ENCODE results near the gene PSMB8.

PSMB8 gene

DNA sequence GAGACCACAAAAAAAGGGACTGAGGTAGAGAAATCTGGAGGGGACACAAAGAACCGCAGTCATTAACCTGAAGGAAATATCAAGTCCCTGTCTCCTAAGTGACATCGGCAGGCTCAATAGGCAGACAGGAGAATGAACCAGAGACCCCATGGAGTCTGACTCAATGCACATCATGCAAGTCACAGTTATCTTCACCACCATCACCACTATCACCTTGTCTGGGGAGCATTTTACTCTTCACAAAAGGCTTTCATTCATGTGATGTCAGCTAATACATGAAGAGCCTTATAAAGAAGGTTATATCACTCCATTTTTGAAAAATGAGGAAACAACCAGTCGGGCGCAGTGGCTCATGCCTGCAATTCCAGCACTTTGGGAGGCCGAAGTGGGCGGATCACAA, 5.3 kb upstream of the PSMB8 start:
- TF ChIP-seq SUZ12 (IDR thresholded peaks at IDR 0.05): no peak
- TF ChIP-seq LEF1 (IDR thresholded peaks at IDR 0.05; ENCODE audit: borderline replicate concordance): no peak
- no peak for TF ChIP-seq HDGF (IDR thresholded peaks at IDR 0.05; ENCODE audit: borderline replicate concordance)
- no peak for TF ChIP-seq SP1 (IDR thresholded peaks at IDR 0.05)
- TF ChIP-seq ARNT (IDR thresholded peaks at IDR 0.05): no peak
- no peak for TF ChIP-seq BHLHE40 (IDR thresholded peaks at IDR 0.05; ENCODE audit: borderline replicate concordance)
- no peak for TF ChIP-seq CTBP1 (IDR thresholded peaks at IDR 0.05; ENCODE audit: borderline replicate concordance)
- no peak for TF ChIP-seq FOXM1 (IDR thresholded peaks at IDR 0.05; ENCODE audit: borderline replicate concordance)
- no peak for TF ChIP-seq FOXA1 (IDR thresholded peaks at IDR 0.05)
- TF ChIP-seq ZNF384 (IDR thresholded peaks at IDR 0.05): no peak
- ChIA-PET CTCF (interaction anchor here (0.7 to 0.9 kb wide), 2 partner anchors 11 to 452 kb away, joined by 5 read pairs; partner anchors contain the start of gene TAP2), POLR2A (no interaction called here)
- no peak for DNase-seq (ENCODE audit: extremely low spot score)

DNA sequence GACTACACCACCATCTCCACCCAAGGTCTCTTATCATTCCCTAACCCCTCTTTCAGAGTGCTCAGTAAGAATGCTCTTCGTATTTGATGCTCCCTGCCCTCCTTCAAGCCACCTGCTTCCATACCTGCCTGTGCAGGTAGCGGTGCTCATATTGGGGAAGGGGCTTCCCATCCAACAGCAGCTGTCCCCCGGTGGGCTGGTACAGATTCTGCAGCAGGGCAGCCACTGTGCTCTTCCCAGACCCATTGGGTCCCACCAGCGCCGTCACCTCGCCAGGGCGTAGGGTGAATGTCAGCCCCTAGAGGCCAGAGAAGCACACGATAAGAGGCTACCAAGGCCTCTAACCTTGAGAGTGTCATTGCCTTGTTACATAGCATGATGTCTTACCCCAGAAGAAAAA, 3.9 kb upstream of the PSMB8 start:
- POLR2A ChIA-PET: interaction anchor here (1.1 kb wide), 1 partner anchor 10 kb away, joined by 3 read pairs; no protein-coding TSS in a partner anchor
- TF ChIP-seq L3MBTL2 (conservative IDR thresholded peaks at IDR 0.05) (no peak), FOXA1 (IDR thresholded peaks at IDR 0.05) (no peak), FOXK2 (IDR thresholded peaks at IDR 0.05) (no peak), BHLHE40 (IDR thresholded peaks at IDR 0.05; ENCODE audit: borderline replicate concordance) (no peak), ZNF384 (IDR thresholded peaks at IDR 0.05) (no peak), FOXM1 (IDR thresholded peaks at IDR 0.05; ENCODE audit: borderline replicate concordance) (no peak), HDGF (IDR thresholded peaks at IDR 0.05; ENCODE audit: borderline replicate concordance) (no peak), NFRKB (IDR thresholded peaks at IDR 0.05) (no peak), CTBP1 (IDR thresholded peaks at IDR 0.05; ENCODE audit: borderline replicate concordance) (no peak), LEF1 (IDR thresholded peaks at IDR 0.05; ENCODE audit: borderline replicate concordance) (no peak)
- CTCF ChIA-PET: no interaction called here
- DNase-seq (ENCODE audit: extremely low spot score): no peak

DNA sequence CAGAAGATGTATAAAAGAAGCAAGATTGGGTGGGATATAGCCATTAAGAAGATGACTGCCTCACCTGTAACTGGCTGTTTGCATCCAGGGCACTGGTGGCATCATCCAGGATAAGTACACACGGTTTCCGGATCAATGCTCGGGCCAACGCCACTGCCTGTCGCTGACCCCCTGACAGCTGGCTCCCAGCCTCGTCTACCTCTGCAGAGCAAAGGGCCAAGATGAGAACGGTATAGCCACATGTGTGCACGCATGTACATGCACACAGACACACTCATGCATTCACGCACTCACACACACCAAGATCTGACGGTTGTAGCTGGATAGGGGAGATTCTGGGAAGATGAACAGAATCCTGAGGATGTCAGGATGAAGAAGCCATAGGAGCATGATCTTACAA, 3.2 kb upstream of the PSMB8 start:
- ChIA-PET POLR2A (interaction anchor here (1.1 kb wide), 1 partner anchor 9 kb away, joined by 3 read pairs; no protein-coding TSS in a partner anchor), CTCF (no interaction called here)
- TF ChIP-seq HDGF (IDR thresholded peaks at IDR 0.05; ENCODE audit: borderline replicate concordance): no peak
- TF ChIP-seq FOXA1 (IDR thresholded peaks at IDR 0.05): no peak
- no peak for TF ChIP-seq BHLHE40 (IDR thresholded peaks at IDR 0.05; ENCODE audit: borderline replicate concordance)
- TF ChIP-seq FOXK2 (IDR thresholded peaks at IDR 0.05): no peak
- no peak for TF ChIP-seq NFRKB (IDR thresholded peaks at IDR 0.05)
- TF ChIP-seq CTBP1 (IDR thresholded peaks at IDR 0.05; ENCODE audit: borderline replicate concordance): no peak
- TF ChIP-seq TARDBP (IDR thresholded peaks at IDR 0.05): no peak
- no peak for TF ChIP-seq FOXM1 (IDR thresholded peaks at IDR 0.05; ENCODE audit: borderline replicate concordance)
- TF ChIP-seq, protein P1, sequence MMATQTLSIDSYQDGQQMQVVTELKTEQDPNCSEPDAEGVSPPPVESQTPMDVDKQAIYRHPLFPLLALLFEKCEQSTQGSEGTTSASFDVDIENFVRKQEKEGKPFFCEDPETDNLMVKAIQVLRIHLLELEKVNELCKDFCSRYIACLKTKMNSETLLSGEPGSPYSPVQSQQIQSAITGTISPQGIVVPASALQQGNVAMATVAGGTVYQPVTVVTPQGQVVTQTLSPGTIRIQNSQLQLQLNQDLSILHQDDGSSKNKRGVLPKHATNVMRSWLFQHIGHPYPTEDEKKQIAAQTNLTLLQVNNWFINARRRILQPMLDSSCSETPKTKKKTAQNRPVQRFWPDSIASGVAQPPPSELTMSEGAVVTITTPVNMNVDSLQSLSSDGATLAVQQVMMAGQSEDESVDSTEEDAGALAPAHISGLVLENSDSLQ (IDR thresholded peaks at IDR 0.05): no peak
- TF ChIP-seq LEF1 (IDR thresholded peaks at IDR 0.05; ENCODE audit: borderline replicate concordance): no peak
- no peak for DNase-seq (ENCODE audit: extremely low spot score)

DNA sequence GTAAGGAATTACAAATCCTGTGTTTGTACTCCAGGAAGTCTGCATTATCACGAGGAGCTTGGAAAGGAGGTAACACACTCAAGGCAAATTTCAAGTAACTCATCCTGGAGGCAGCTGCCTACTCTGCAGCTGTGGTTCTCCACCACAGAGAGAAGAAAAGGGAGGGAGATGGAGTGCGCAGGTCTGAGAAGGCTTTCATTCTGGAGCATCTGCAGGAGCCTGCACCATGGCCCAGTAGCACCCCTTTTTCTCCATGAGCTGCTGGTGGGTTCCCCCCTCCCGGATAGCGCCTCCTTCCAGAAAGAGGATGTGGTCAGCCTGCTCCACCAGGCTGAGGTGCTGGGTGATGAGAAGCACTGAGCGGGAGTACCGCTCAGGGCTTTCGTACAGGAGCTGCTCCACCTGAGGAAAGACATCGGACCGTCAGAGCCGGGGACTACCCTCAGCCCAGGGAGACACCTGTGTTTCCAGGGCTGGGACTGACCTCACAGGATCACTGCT, 1.6 kb upstream of the PSMB8 start:
- TF ChIP-seq ELF4 (IDR thresholded peaks at IDR 0.05) (no peak), CTBP1 (IDR thresholded peaks at IDR 0.05; ENCODE audit: borderline replicate concordance) (no peak), LEF1 (IDR thresholded peaks at IDR 0.05; ENCODE audit: borderline replicate concordance) (no peak), HDGF (IDR thresholded peaks at IDR 0.05; ENCODE audit: borderline replicate concordance) (no peak), ZNF384 (IDR thresholded peaks at IDR 0.05) (no peak)
- ChIA-PET POLR2A (interaction anchor here (1.0 to 2.4 kb wide), 3 partner anchors 9 to 127 kb away, joined by 4 to 17 read pairs (median 5); partner anchors contain the start of genes PSMB9 and TAP1), CTCF (interaction anchor here (1.9 kb wide), 1 partner anchor 23 kb away, joined by 7 read pairs; no protein-coding TSS in a partner anchor)
- no peak for DNase-seq (ENCODE audit: extremely low spot score)

DNA sequence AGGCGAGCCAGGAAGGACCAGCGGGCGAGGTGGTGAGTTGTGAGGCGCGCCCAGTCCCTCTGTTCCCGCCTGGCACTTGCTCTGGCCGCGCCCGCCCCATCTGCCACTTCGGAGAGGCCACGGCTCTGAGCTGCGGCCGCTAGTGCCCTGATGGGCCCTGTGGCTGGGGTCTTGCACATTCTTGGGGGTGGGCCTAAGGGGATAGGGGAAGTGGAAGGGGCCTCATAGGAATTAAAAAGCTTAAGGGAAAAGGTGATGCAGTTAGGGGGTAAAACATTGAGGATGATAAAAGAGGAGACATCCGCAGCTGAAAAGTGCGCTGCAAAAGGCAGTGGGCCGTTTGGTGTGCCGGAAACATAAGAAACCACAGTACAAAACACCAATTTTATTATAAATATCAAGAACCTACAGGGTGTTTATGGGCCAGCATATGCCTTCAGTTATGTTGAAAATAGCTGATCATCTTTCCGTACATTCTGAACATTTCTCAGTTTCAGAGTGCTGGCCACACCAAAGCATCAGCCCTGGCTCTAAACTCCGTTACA, 1.1 kb upstream of the PSMB8 start:
- ChIA-PET POLR2A (interaction anchor here (1.0 to 2.4 kb wide), 3 partner anchors 9 to 127 kb away, joined by 4 to 17 read pairs (median 5); partner anchors contain the start of genes PSMB9 and TAP1), CTCF (interaction anchor here (1.9 kb wide), 1 partner anchor 23 kb away, joined by 7 read pairs; no protein-coding TSS in a partner anchor)
- TF ChIP-seq BHLHE40 (IDR thresholded peaks at IDR 0.05; ENCODE audit: borderline replicate concordance) (no peak), CTBP1 (IDR thresholded peaks at IDR 0.05; ENCODE audit: borderline replicate concordance) (no peak), NFRKB (IDR thresholded peaks at IDR 0.05) (no peak), SUZ12 (IDR thresholded peaks at IDR 0.05) (no peak), LEF1 (IDR thresholded peaks at IDR 0.05; ENCODE audit: borderline replicate concordance) (no peak), FOXK2 (IDR thresholded peaks at IDR 0.05) (no peak), TARDBP (IDR thresholded peaks at IDR 0.05) (no peak), SP1 (IDR thresholded peaks at IDR 0.05) (no peak), FOXM1 (IDR thresholded peaks at IDR 0.05; ENCODE audit: borderline replicate concordance) (no peak), ARNT (IDR thresholded peaks at IDR 0.05) (no peak), HDGF (IDR thresholded peaks at IDR 0.05; ENCODE audit: borderline replicate concordance) (no peak)
- no peak for DNase-seq (ENCODE audit: extremely low spot score)

- ChIA-PET POLR2A (interaction anchor here (2.4 kb wide), 1 partner anchor 11 kb away, joined by 17 read pairs; the partner anchor contains the start of genes PSMB9 and TAP1), CTCF (no interaction called here)
- TF ChIP-seq NFRKB (IDR thresholded peaks at IDR 0.05) (no peak), HDGF (IDR thresholded peaks at IDR 0.05; ENCODE audit: borderline replicate concordance) (no peak), BHLHE40 (IDR thresholded peaks at IDR 0.05; ENCODE audit: borderline replicate concordance) (no peak), L3MBTL2 (conservative IDR thresholded peaks at IDR 0.05) (no peak), SP1 (IDR thresholded peaks at IDR 0.05) (no peak)
- TF ChIP-seq, protein P1 (IDR thresholded peaks at IDR 0.05): no peak
- DNase-seq (ENCODE audit: extremely low spot score): no peak
Observed at GRCh38 chr6:32843331-32843978, 392 bp downstream of the PSMB8 start.
